GM19463 (cell line): ENCODE data around the gene TESK2.

Experiments used
- ATAC-seq: cut with Tn5 transposase; IDR thresholded peaks from one replicate; pipeline ENCODE4 v1.9.1; 2021; ENCODE audit warnings: mild to moderate bottlenecking, moderate library complexity; ENCODE audit not compliant: unreplicated experiment

TESK2 gene

DNA sequence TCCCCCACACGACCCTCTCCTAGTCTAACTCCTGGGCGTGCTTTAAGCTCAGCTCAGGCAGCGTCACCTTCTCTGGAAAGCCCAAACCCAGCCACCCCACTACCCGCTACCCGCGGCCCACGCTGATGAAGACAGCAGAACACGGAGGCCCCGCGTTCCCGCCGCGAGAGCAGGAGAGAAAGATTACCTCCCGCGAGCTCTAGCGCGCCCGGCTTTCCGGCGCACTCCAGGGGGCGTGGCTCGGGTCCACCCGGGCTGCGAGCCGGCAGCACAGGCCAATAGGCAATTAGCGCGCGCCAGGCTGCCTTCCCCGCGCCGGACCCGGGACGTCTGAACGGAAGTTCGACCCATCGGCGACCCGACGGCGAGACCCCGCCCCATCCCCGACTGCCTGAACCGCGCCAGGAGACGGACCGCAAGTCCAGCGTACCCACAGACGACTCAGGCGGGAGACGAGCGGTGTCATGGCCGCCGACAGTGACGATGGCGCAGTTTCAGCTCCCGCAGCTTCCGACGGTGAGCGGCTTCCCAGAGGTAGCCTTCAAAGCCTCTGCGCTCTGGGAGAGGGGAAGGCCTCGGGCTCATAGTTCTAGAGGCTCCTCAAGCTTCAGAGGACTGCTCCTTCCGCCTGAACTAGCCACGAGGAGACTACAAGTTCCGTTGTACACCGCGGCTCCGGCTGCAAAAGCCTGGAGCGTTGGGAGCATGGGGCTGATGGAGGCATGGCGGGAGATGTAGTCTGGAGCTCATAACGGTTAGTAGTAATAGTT, 151.0 kb downstream of the TESK2 start, which contains the start of the genes MUTYH and TOE1:
MUTYH (minus strand) TSS at position 652 of the 770 bp plus-strand sequence. CDS start 5,935 bp downstream, outside the sequence.
TOE1 (plus strand) TSS at position 382 of the 770 bp plus-strand sequence; CDS start at position 465, 83 bp downstream.
- ATAC-seq: peak; percentile 86

GRCh38 chr1:45337630-45338325, 153.2 kb downstream of the TESK2 start:
- no peak for ATAC-seq

DNA sequence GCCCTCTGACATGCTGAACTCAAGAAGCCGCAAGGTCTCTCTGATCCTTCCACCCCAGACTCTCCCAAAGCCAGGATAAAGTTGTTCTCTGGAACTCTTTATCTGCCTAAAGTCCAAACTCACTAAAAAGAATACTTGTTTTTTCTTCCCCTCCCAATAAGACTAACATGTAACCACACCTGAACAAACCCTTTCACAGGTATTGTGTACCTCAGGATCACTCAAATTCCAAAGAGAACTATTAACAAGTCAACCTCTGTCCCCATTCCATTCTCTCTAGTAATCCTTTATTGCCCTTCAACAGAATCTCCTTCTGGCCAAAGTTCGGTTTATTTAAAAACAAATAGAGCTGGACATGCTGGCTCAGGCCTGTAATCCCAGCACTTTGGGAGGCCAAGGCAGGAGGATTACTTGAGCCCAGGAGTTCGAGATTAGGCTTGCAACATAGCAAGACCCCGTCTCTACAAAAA, 155.1 kb downstream of the TESK2 start:
- no peak for ATAC-seq

GRCh38 chr1:45334308-45335245, 156.4 kb downstream of the TESK2 start:
- ATAC-seq: no peak

GRCh38 chr1:45332346-45332720, 158.6 kb downstream of the TESK2 start:
- no peak for ATAC-seq

DNA sequence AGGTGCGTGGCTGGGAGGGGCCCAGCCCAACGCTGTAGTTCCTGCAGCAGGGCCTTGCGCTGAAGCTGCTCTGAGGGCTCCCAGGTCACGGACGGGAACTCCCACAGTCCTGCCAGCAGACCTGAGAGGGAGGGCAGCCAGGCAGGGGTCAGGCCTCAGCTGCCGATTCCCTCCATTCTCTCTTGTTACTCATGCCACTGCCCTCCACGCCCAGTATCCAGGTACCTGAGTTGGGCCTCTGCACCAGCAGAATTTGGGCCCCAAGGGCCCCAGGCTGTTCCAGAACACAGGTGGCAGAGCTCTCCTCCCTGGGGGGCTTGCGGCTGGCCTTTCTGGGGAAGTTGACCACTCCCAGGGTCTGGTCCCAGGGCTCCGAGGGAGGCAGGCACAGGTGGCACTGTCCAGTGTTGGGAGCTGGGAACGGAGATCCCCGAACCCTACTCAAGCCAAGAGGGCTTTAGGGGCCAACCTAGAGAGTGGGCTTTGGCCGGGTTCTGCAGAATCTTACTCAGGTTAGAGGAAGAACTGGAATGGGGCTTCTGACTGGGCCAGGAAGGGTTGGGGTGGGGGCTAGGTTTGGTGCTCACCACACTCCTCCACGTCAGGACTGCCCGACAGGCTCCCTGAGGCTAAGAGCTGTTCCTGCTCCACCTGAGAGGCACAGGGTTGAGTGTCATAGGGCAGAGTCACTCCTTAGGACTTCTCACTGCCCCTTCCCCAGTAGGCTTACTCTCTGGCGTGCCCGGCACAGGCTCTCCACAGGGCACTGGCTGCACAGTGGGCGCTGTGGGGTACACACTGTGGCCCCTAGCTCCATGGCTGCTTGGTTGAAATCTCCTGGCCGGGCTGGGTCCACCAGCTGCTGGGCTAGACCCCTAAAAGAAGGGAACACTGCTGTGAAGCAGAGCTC, 159.3 kb downstream of the TESK2 start:
- ATAC-seq: no peak

- no peak for ATAC-seq
Measured at GRCh38 chr1:45329445-45329844, 161.5 kb downstream of the TESK2 start.

DNA sequence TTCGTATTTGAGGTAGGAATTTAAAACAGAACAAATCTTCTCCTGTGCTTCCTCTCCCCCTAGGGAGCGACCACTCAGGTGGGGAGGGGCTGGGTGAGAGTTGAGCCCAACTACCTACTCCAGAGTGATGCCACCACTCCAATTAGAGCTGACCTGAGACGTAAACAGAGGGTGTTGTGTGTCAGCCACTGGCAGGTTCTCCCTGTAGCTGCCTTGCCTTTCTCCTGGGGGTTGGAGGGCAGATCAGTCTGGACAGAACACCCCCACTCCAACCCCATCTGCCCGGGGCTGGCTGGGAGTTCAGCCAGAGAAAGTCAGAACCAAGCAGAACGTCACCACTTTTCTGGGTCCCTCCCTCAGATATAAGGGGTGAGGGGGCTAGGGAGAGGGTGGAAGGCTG, 162.3 kb downstream of the TESK2 start:
- no peak for ATAC-seq

DNA sequence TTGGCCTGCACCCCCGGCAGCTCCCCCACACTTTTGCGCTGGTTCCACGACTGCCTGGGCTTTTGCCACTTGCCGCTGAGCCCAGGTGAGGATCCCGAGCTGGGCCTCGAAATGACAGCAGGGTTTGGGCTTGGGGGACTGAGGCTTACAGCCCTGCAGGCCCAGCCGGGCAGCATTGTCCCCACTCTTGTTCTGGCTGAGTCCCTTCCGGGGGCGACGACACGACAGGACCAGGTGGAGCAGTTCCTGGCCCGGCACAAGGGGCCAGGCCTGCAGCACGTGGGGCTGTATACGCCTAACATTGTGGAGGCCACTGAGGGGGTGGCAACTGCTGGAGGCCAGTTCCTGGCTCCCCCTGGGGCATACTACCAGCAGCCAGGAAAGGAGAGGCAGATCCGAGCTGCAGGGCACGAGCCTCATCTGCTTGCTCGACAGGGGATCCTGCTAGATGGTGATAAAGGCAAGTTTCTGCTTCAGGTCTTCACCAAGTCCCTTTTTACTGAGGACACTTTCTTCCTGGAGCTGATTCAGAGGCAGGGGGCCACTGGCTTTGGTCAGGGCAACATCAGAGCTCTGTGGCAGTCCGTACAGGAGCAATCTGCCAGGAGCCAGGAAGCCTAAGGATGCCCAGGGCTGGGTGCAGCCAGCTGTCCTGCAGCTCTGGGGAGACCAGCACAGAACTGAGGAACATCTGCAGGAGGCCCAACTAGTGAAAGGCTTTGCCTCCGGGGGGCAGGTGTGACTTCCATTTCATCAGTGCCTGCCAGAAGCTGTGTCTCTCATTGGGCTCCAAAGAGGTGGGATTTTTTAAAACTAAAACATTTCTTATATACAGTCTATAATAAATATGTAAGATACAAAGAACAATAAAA, 163.1 kb downstream of the TESK2 start:
- ATAC-seq: no peak

GRCh38 chr1:45326627-45327623, 164.0 kb downstream of the TESK2 start, which contains the start of gene HPDL:
TSS of gene HPDL (plus strand) at chr1:45326895. CDS start at chr1:45327149, 254 bp downstream.
- peak; percentile 61 for ATAC-seq

- ATAC-seq: no peak
Measured at GRCh38 chr1:45325851-45326506, 165.0 kb downstream of the TESK2 start.

- ATAC-seq: no peak
Measured at GRCh38 chr1:45322486-45323040, 168.4 kb downstream of the TESK2 start.

DNA sequence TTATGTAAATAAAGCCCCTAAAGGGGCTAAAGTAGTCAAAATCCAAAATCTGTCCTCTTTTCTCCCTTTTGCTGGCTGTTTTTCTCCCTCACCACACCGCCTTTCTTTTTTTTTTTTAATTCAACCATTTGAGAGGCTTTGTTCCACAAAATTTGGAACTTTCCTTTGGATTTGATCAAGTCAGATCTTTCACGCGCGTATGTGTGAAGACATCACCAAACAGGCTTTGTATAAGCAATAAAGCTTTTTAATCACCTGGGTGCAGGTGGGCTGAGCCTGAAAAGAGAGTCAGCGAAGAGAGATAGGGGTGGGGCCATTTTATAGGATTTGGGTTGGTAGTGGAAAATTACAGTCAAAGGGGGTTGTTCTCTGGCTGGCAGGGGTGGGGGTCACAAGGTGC, 169.5 kb downstream of the TESK2 start:
- no peak for ATAC-seq

DNA sequence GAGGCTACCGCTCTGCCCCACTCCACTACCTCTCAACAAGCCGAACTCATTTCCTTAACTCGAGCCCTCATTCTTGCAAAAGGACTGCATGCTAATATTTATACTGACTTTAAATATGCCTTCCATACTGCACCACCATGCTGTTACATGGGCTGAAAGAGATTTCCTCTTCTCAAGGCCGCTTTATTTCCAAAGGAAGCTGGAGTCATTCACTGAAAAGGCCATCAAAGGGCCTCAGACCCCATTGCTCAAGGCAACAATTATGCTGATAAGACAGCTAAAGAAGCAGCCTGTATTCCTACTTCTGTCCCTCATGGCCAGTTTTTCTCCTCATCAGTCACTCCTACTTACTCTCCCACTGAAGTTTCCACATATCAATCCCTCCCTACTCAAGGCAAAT, 171.2 kb downstream of the TESK2 start:
- no peak for ATAC-seq

DNA sequence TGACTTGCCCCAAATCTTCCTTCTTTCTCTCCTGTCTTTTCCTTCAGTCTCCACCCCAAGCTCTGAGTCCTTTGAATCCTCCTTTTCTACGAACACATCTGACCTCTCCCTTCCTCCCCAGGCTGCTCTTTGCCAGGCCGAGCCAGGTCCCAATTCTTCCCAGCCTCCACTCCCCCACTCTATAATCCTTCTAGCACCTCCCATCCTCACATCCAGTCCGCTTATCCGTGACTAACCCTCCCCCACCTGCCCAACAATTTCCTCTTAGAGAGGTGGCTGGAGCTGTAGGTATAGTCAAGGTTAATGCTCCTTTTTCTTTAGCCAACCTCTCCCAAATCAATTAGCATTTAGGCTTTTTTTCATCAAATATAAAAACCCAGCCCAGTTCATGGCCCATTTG, 173.8 kb downstream of the TESK2 start:
- no peak for ATAC-seq

- ATAC-seq: no peak
Measured at GRCh38 chr1:45314266-45314665, 176.7 kb downstream of the TESK2 start.

- ATAC-seq: no peak
Measured at GRCh38 chr1:45306905-45307304, 184.1 kb downstream of the TESK2 start.
